ENCODE data around the gene CYP2W1.

- TF ChIP-seq POLR2A (IDR thresholded peaks at IDR 0.05) = no peak
- TF ChIP-seq, protein P1, sequence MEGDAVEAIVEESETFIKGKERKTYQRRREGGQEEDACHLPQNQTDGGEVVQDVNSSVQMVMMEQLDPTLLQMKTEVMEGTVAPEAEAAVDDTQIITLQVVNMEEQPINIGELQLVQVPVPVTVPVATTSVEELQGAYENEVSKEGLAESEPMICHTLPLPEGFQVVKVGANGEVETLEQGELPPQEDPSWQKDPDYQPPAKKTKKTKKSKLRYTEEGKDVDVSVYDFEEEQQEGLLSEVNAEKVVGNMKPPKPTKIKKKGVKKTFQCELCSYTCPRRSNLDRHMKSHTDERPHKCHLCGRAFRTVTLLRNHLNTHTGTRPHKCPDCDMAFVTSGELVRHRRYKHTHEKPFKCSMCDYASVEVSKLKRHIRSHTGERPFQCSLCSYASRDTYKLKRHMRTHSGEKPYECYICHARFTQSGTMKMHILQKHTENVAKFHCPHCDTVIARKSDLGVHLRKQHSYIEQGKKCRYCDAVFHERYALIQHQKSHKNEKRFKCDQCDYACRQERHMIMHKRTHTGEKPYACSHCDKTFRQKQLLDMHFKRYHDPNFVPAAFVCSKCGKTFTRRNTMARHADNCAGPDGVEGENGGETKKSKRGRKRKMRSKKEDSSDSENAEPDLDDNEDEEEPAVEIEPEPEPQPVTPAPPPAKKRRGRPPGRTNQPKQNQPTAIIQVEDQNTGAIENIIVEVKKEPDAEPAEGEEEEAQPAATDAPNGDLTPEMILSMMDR (IDR thresholded peaks at IDR 0.05) = no peak
- TF ChIP-seq POLR2AphosphoS5 (IDR thresholded peaks at IDR 0.05; ENCODE audit: insufficient read depth in 1 of 2, low read depth in 1 of 2) = no peak
Observed at GRCh38 chr7:1025743-1026581, 43.0 kb downstream of the CYP2W1 start.

Measured in vagina (tissue), 2 donors.